ENCODE data around the gene KCNH1.

DNA sequence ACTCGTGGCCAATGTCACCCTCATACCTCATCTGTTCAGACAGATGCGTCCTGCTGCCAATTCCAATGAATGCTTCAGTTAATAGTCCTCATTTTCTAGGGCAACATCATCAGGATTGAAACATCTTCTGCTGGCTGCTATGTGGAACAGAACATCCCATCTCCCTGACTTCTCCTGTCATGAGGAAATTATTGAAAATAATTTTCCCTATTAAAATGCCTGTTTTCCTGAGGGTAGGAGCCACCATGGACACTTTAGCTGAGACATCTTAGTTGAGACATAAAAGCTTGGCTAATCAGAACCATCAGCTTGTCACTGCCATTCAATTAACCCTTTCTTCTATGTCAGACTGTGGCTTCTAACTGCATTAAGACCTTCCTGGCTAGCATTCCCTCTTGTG, 409.2 kb downstream of the KCNH1 start:
- TF ChIP-seq, protein P1, sequence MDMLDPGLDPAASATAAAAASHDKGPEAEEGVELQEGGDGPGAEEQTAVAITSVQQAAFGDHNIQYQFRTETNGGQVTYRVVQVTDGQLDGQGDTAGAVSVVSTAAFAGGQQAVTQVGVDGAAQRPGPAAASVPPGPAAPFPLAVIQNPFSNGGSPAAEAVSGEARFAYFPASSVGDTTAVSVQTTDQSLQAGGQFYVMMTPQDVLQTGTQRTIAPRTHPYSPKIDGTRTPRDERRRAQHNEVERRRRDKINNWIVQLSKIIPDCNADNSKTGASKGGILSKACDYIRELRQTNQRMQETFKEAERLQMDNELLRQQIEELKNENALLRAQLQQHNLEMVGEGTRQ (IDR thresholded peaks at IDR 0.05; ENCODE audit: low read depth, low read length), result no peak
- no peak for TF ChIP-seq POLR2A (IDR thresholded peaks at IDR 0.05; ENCODE audit: low read depth, low read length)
- TF ChIP-seq, protein P2, sequence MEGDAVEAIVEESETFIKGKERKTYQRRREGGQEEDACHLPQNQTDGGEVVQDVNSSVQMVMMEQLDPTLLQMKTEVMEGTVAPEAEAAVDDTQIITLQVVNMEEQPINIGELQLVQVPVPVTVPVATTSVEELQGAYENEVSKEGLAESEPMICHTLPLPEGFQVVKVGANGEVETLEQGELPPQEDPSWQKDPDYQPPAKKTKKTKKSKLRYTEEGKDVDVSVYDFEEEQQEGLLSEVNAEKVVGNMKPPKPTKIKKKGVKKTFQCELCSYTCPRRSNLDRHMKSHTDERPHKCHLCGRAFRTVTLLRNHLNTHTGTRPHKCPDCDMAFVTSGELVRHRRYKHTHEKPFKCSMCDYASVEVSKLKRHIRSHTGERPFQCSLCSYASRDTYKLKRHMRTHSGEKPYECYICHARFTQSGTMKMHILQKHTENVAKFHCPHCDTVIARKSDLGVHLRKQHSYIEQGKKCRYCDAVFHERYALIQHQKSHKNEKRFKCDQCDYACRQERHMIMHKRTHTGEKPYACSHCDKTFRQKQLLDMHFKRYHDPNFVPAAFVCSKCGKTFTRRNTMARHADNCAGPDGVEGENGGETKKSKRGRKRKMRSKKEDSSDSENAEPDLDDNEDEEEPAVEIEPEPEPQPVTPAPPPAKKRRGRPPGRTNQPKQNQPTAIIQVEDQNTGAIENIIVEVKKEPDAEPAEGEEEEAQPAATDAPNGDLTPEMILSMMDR (conservative IDR thresholded peaks at IDR 0.05; ENCODE audit: low read depth, low read length), result no peak
- no peak for TF ChIP-seq CEBPB (IDR thresholded peaks at IDR 0.05; ENCODE audit: low read depth, low read length)
- no peak for TF ChIP-seq RCOR1 (IDR thresholded peaks at IDR 0.05; ENCODE audit: insufficient replicate concordance, low read length)
- TF ChIP-seq BHLHE40 (IDR thresholded peaks at IDR 0.05; ENCODE audit: low read depth, low read length), result no peak
- TF ChIP-seq SMC3 (IDR thresholded peaks at IDR 0.05; ENCODE audit: low read depth, low read length), result no peak
- TF ChIP-seq MAFK (IDR thresholded peaks at IDR 0.05; ENCODE audit: low read depth, low read length), result no peak
- no peak for TF ChIP-seq RFX5 (IDR thresholded peaks at IDR 0.05; ENCODE audit: low read depth, low read length)
- TF ChIP-seq FOS (IDR thresholded peaks at IDR 0.05; ENCODE audit: low read depth, low read length), result no peak
- TF ChIP-seq RAD21 (IDR thresholded peaks at IDR 0.05; ENCODE audit: low read length), result no peak
- TF ChIP-seq NFE2L2 (IDR thresholded peaks at IDR 0.05; ENCODE audit: low read depth, low read length), result no peak
- TF ChIP-seq MXI1 (IDR thresholded peaks at IDR 0.05; ENCODE audit: borderline replicate concordance, low read depth, low read length), result no peak
- TF ChIP-seq CHD1 (IDR thresholded peaks at IDR 0.05; ENCODE audit: low read depth, low read length), result no peak
